GM19239 (cell line): Measurements from ENCODE around the gene TMCO4.

ENCODE experiments used
- DNase-seq: peaks from one replicate; pipeline ENCODE4 v3.0.0; 2011; ENCODE audit warnings: low spot score; ENCODE audit not compliant: insufficient read length
- FAIRE-seq: peaks from 2 replicates; lab custom pipeline; 2011; peaks lifted over from hg19 to GRCh38; lab: Jason Lieb, UNC

TMCO4 gene

GRCh38 chr1:19730793-19731192, 68.9 kb downstream of the TMCO4 start:
- no peak for FAIRE-seq

GRCh38 chr1:19730232-19730631, 69.5 kb downstream of the TMCO4 start:
- DNase-seq: no peak
- no peak for FAIRE-seq

More at GRCh38 chr1:19730793-19731192, 68.9 kb downstream of the TMCO4 start:
- no peak for DNase-seq

GRCh38 chr1:19728413-19729145, 71.1 kb downstream of the TMCO4 start:
- FAIRE-seq (no peak), DNase-seq (no peak)

GRCh38 chr1:19725606-19726005, 74.1 kb downstream of the TMCO4 start:
- FAIRE-seq: no peak
- no peak for DNase-seq

GRCh38 chr1:19723874-19724273, 75.8 kb downstream of the TMCO4 start:
- no peak for DNase-seq
- FAIRE-seq: no peak

- DNase-seq: no peak
- no peak for FAIRE-seq
Measured at GRCh38 chr1:19720973-19721372, 78.7 kb downstream of the TMCO4 start.

GRCh38 chr1:19720174-19720573, 79.5 kb downstream of the TMCO4 start:
- DNase-seq (no peak), FAIRE-seq (no peak)

GRCh38 chr1:19717467-19717866, 82.2 kb downstream of the TMCO4 start:
- DNase-seq (no peak), FAIRE-seq (no peak)

GRCh38 chr1:19715334-19716203, 84.1 kb downstream of the TMCO4 start:
- FAIRE-seq: peak; percentile 94
- DNase-seq: peak; percentile 83

- DNase-seq: no peak
- peak; percentile 18 for FAIRE-seq
Measured at GRCh38 chr1:19712928-19713327, 86.8 kb downstream of the TMCO4 start.

- DNase-seq (peak; percentile 24), FAIRE-seq (peak; percentile 99)
Measured at GRCh38 chr1:19710825-19711611, 88.7 kb downstream of the TMCO4 start.

- no peak for DNase-seq
- no peak for FAIRE-seq
Measured at GRCh38 chr1:19709260-19709793, 90.4 kb downstream of the TMCO4 start.

GRCh38 chr1:19708567-19709110, 91.1 kb downstream of the TMCO4 start:
- FAIRE-seq (no peak), DNase-seq (no peak)

- FAIRE-seq (no peak), DNase-seq (no peak)
Measured at GRCh38 chr1:19706136-19706535, 93.6 kb downstream of the TMCO4 start.

GRCh38 chr1:19705464-19705863, 94.3 kb downstream of the TMCO4 start:
- FAIRE-seq (no peak), DNase-seq (no peak)

GRCh38 chr1:19704247-19705113, 95.2 kb downstream of the TMCO4 start:
- FAIRE-seq (peak; percentile 82), DNase-seq (peak; percentile 59)

GRCh38 chr1:19703280-19703679, 96.4 kb downstream of the TMCO4 start:
- FAIRE-seq (no peak), DNase-seq (no peak)

GRCh38 chr1:19700079-19700777, 99.5 kb downstream of the TMCO4 start:
- no peak for DNase-seq
- FAIRE-seq: no peak
